Mesendoderm (in vitro differentiated cells): ENCODE data around the gene KIFC1.
A peak's percentile ranks its signal among the peaks of the same experiment; 100 is the strongest.

ENCODE experiments used
- DNase-seq: peaks from one replicate; pipeline ENCODE4 v3.0.0; 2013
- H2AK5ac ChIP-seq: 2 replicates; pipeline ENCODE4 v1.6.1; 2013; ENCODE audit warnings: low read length, inconsistent platforms
- H2BK120ac ChIP-seq: 2 replicates; pipeline ENCODE4 v1.6.1; 2013; ENCODE audit warnings: low read depth, mild to moderate bottlenecking, low read length, moderate library complexity, mixed read lengths
- H2BK15ac ChIP-seq: replicated peaks from 2 replicates; pipeline ENCODE4 v1.6.1; 2013; ENCODE audit warnings: low read depth, mild to moderate bottlenecking, moderate library complexity
- H2BK5ac ChIP-seq: 2 replicates; pipeline ENCODE4 v1.6.1; 2013; ENCODE audit warnings: low read length, inconsistent platforms
- H3K18ac ChIP-seq: 2 replicates; pipeline ENCODE4 v1.6.1; 2013; ENCODE audit warnings: mild to moderate bottlenecking, low read length, mixed read lengths
- H3K23ac ChIP-seq: one replicate; pipeline ENCODE4 v1.6.1; 2013; ENCODE audit warnings: low read length
- H3K27ac ChIP-seq: 2 replicates; pipeline ENCODE4 v1.5.1; 2013; ENCODE audit warnings: low read depth, mild to moderate bottlenecking, inconsistent platforms, low read length, moderate library complexity
- H3K27me3 ChIP-seq: 2 replicates; pipeline ENCODE4 v1.6.1; 2013; ENCODE audit warnings: low read length, control low read depth, mild to moderate bottlenecking, inconsistent platforms; ENCODE audit not compliant: insufficient read depth, poor library complexity
- H3K36me3 ChIP-seq: 2 replicates; pipeline ENCODE4 v1.6.1; 2013; ENCODE audit warnings: low read length, inconsistent platforms; ENCODE audit not compliant: control insufficient read depth, insufficient read depth
- H3K4ac ChIP-seq: one replicate; pipeline ENCODE4 v1.6.1; 2013; ENCODE audit warnings: low read depth, mild to moderate bottlenecking, low read length, moderate library complexity
- H3K4me1 ChIP-seq: 2 replicates; pipeline ENCODE4 v1.6.1; 2013; ENCODE audit warnings: low read depth, low read length, inconsistent platforms; ENCODE audit not compliant: control insufficient read depth
- H3K4me2 ChIP-seq: 2 replicates; pipeline ENCODE4 v1.6.1; 2013; ENCODE audit warnings: low read length
- H3K4me3 ChIP-seq: 2 replicates; pipeline ENCODE4 v1.5.1; 2013; ENCODE audit warnings: mild to moderate bottlenecking, low read length
- H3K56ac ChIP-seq: one replicate; pipeline ENCODE4 v1.6.1; 2013; ENCODE audit warnings: low read length
- H3K79me1 ChIP-seq: 2 replicates; pipeline ENCODE4 v1.6.1; 2013; ENCODE audit warnings: low read length, inconsistent platforms
- H3K79me2 ChIP-seq: 2 replicates; pipeline ENCODE4 v1.6.1; 2013; ENCODE audit warnings: mild to moderate bottlenecking, low read length; ENCODE audit not compliant: control insufficient read depth, insufficient read depth
- H3K9ac ChIP-seq: 2 replicates; pipeline ENCODE4 v1.6.1; 2013; ENCODE audit warnings: low read length, inconsistent platforms
- H4K5ac ChIP-seq: one replicate; pipeline ENCODE4 v1.6.1; 2013; ENCODE audit warnings: low read length
- H4K8ac ChIP-seq: one replicate; pipeline ENCODE4 v1.6.1; 2013; ENCODE audit warnings: low read depth, mild to moderate bottlenecking, control low read depth, low read length, moderate library complexity
- WGBS: extraction: QIAGEN DNeasy Blood & Tissue Kit; methylation state at CpG from one replicate; pipeline ENCODE4 v1.1.7; 2013; ENCODE audit warnings: low lambda C conversion rate, missing lambda C conversion rate; ENCODE audit not compliant: insufficient coverage; ENCODE audit errors: extremely low coverage; 5-methylcytosine and 5-hydroxymethylcytosine counted together

Gene KIFC1

DNA sequence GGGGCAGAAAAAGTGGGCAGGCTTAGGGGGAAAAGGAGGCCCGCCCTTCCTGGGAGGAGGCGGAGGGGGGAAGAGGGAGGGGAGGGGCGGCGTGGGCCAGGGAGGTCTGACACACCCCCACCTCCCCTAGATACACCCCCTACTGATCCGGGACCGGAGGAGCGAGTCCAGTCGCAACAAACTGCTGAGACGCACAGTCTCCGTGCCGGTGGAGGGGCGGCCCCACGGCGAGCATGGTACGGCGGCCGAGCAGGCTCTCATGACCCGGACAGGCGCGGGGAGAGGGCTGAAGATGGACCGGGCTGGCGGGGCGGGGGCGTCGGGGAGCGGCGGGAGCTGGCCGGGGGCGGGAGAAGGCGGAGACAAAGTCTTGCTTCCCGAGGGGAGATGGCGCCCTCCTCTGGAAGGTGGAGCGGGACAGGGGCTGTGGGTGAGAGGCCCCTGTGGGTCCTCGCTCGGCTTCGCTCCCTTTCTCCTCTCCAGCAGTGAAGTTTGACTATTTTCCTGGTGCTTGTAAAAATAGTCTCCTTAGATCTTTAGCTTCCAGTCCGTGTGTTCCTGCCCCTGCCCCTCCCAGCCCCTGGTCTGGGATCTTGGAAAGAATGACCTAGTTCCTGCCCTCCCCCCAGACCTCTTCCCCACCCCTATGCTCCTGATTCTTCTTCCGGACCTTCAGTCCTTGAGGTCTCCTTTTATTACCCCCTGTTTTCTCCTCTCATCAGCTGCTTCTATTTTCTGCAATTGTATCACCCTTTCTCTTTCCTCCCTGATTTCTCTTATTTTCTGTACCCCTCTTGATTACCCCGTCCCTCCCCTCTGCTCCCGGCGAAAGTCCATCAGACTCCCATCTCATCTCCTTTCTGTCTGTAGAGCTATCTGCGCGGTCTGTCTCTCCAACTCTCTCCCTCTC is 34.3 kb downstream of the KIFC1 start:
- H2BK5ac ChIP-seq, result no peak overlapping the region
- peak overlapping the region; percentile 94 for H3K9ac ChIP-seq
- H3K27ac ChIP-seq, result peak overlapping the region; percentile 89
- peak overlapping the region; percentile 99 for H3K4me2 ChIP-seq
- H3K36me3 ChIP-seq, result no peaks in the 10 kb centered on the region
- H3K79me2 ChIP-seq, result peaks cover 35% of the 10 kb centered on the region
- no peak overlapping the region for H3K4ac ChIP-seq
- H2AK5ac ChIP-seq, result no peak overlapping the region
- peak overlapping the region; percentile 57 for H3K4me3 ChIP-seq
- H3K56ac ChIP-seq, result peak overlapping the region; percentile 98
- peak overlapping the region; percentile 70 for H3K18ac ChIP-seq
- no peak overlapping the region for H4K8ac ChIP-seq
- H3K23ac ChIP-seq, result no peak overlapping the region
- no peak overlapping the region for H2BK15ac ChIP-seq
- H3K4me1 ChIP-seq, result peaks cover 25% of the 10 kb centered on the region
- DNase-seq, result peak; percentile 92
- H3K79me1 ChIP-seq, result peaks cover 37% of the 10 kb centered on the region
- H4K5ac ChIP-seq, result no peak overlapping the region
- no peak overlapping the region for H2BK120ac ChIP-seq
- WGBS, result no CpG with 5 or more reads among the region's 43 CpGs
- no peaks in the 10 kb centered on the region for H3K27me3 ChIP-seq

DNA sequence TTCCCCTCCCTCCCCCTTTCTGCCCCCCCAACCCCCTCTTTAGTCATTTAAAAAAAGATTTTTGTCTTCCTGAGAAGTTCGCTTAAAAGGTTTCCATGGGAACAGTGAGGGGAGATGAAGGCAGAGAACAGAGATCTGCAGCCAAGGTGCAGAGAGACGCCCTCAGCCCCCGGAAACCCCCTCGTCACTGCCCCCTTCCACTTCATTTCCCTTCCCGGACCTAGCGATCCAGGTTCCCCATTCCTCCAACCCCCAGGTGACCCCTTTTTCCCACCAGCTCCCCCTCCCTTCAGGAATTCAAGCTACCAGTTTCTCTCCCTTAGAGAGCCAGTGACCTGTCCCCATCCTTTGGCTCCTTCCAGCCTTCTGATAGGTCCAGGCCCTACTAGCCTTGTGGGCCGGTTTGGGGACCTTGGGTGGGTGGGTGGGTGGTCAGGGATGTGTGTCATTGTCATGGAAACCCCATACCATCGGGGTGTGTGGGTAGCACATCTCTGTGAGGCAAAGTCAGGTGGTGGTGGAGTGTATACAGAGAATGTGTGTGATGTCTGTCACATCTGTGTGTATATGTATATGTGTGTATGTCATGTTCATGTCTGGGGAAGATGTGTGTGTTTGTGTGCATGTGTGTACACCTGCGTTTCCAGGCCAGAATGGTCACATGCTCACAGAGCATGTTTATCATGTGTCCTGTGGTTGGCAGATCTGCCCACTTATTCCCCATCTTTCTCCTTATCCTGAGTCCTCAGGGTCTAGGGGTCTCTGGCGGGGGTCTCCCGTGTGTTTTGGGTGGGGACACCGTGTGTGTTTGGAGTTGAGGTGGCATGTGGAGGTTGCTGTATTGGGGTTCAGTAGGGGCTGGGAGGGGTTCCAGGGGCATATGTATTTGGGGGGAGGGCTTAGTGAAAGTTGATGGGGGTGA is 35.2 kb downstream of the KIFC1 start:
- Histone ChIP-seq H2BK120ac (no peak overlapping the region), H4K8ac (no peak overlapping the region), H2BK5ac (no peak overlapping the region), H3K36me3 (no peaks in the 10 kb centered on the region), H3K79me1 (peaks cover 32% of the 10 kb centered on the region), H3K4me2 (peak overlapping the region; percentile 78), H3K4me1 (peaks cover 30% of the 10 kb centered on the region), H2BK15ac (no peak overlapping the region), H2AK5ac (no peak overlapping the region), H4K5ac (no peak overlapping the region), H3K79me2 (peaks cover 35% of the 10 kb centered on the region), H3K4me3 (peak overlapping the region; percentile 53), H3K18ac (no peak overlapping the region), H3K27me3 (no peaks in the 10 kb centered on the region), H3K4ac (no peak overlapping the region), H3K9ac (peak overlapping the region; percentile 69), H3K56ac (peak overlapping the region; percentile 96), H3K27ac (no peak overlapping the region), H3K23ac (no peak overlapping the region)
- peak; percentile 48 for DNase-seq
- no CpG with 5 or more reads among the region's 12 CpGs for WGBS

DNA sequence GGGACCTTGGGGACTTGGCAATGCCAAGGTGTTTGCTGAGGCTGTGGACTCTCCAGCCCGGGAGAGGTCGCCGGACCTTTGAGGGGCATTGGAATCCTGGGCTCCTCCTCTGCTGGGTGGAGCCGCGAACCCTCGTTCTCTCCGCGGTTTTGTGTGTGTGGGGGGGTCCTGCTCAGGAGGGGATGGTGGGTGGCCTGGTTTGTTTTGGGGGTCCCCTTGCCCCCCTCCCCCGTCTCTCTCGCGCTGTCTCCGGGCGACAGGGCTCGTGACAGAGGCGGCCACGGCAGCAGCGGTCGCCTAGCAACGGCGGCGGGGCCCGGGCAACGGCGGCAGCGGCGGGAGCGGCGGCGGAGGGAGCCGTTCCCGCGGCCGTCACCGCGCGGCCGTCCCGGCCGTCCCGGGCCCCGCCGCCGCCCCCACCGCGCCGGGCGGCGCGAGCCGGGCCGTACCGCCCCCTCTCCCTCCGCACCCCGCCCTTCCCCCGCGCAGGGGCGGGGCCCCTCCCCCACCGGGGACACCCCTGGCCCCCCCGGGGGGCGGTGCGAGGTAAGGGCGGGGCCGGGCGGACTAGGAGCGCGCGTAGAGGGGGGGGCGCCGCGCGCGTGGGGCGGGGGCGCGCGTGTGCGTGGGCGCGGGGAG is 36.1 kb downstream of the KIFC1 start:
- peak overlapping the region; percentile 3 for H3K23ac ChIP-seq
- peak overlapping the region; percentile 69 for H3K9ac ChIP-seq
- H3K27me3 ChIP-seq, result no peaks in the 10 kb centered on the region
- H3K4ac ChIP-seq, result peak overlapping the region; percentile 67
- no peaks in the 10 kb centered on the region for H3K36me3 ChIP-seq
- H3K79me1 ChIP-seq, result peaks cover 31% of the 10 kb centered on the region
- no peak overlapping the region for H2BK5ac ChIP-seq
- no peak overlapping the region for H2BK120ac ChIP-seq
- peak overlapping the region; percentile 93 for H3K56ac ChIP-seq
- H3K4me3 ChIP-seq, result peak overlapping the region; percentile 53
- peak; percentile 45 for DNase-seq
- H3K4me1 ChIP-seq, result peaks cover 36% of the 10 kb centered on the region
- peaks cover 36% of the 10 kb centered on the region for H3K79me2 ChIP-seq
- peak overlapping the region; percentile 78 for H3K4me2 ChIP-seq
- H4K5ac ChIP-seq, result no peak overlapping the region
- H4K8ac ChIP-seq, result no peak overlapping the region
- H2BK15ac ChIP-seq, result no peak overlapping the region
- H3K27ac ChIP-seq, result no peak overlapping the region
- no peak overlapping the region for H2AK5ac ChIP-seq
- WGBS, result no CpG with 5 or more reads among the region's 79 CpGs
- H3K18ac ChIP-seq, result peak overlapping the region; percentile 34

DNA sequence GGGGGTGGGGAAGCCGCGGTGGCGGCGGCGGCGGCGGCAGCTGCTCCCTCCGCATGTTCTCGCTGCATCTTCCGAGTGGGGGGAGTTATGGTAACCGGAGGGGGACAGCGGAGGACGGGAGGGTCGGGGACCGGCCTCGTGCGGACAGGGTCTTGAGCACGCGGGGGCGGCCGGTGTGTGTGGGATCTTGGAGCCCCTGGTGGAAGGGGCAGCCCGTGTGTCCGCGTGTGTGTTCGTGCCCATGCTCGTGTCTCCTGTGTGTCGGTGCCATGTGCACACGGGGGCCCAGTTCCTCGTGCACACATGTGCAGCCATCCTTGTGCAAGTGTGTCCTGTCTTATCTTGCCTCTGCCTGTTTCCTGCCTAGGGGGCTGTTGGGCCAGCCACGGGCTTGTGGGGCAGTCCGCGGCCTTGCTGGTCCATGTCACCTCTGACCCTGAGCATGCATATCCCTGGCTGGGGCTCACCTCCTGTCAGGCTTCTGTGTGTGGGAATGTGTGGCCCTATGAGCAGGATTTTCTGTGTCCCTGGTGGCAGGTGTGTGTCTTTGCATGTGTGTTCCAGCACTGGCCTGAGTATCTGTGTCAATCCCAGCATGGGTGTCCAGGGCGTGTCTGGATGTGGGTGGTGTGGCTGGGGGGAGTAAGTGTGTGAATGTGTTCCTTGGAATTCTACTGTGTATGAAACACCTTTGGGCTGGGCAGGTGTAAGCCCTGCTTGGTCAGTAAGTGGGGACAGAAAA is 36.8 kb downstream of the KIFC1 start:
- DNase-seq, result peak; percentile 83
- H2BK5ac ChIP-seq, result no peak overlapping the region
- H3K27ac ChIP-seq, result no peak overlapping the region

More for the DNA sequence above, 36.8 kb downstream of the KIFC1 start:
- H3K4me2 ChIP-seq, result peak overlapping the region; percentile 72
- H3K18ac ChIP-seq, result peak overlapping the region; percentile 34
- H3K9ac ChIP-seq, result peak overlapping the region; percentile 79
- H3K36me3 ChIP-seq, result no peaks in the 10 kb centered on the region
- WGBS, result no CpG with 5 or more reads among the region's 33 CpGs
- H3K79me2 ChIP-seq, result peaks cover 41% of the 10 kb centered on the region
- H3K27me3 ChIP-seq, result no peaks in the 10 kb centered on the region
- H2AK5ac ChIP-seq, result peak overlapping the region; percentile 88
- peak overlapping the region; percentile 91 for H3K23ac ChIP-seq
- peak overlapping the region; percentile 93 for H3K56ac ChIP-seq
- H3K4ac ChIP-seq, result peak overlapping the region; percentile 67
- H3K4me1 ChIP-seq, result peaks cover 42% of the 10 kb centered on the region
- H4K5ac ChIP-seq, result no peak overlapping the region
- no peak overlapping the region for H2BK120ac ChIP-seq
- H3K79me1 ChIP-seq, result peaks cover 32% of the 10 kb centered on the region
- no peak overlapping the region for H4K8ac ChIP-seq
- peak overlapping the region; percentile 24 for H3K4me3 ChIP-seq
- no peak overlapping the region for H2BK15ac ChIP-seq
